Stimulated activated CD4-positive, alpha-beta T cell treated with anti-CD3 and anti-CD28 coated beads, Interleukin-15, amount 100 ng/mL, for 1 hour (primary cell): ENCODE results near the gene TNFRSF14.

ENCODE experiments used
- DNase-seq, 2 donors: peaks; one replicate each; pipeline ENCODE4 v3.0.0-alpha.2; 2020; ENCODE audit warnings: low read depth in 1 of 2, low spot score in 1 of 2

The TNFRSF14 gene

DNA sequence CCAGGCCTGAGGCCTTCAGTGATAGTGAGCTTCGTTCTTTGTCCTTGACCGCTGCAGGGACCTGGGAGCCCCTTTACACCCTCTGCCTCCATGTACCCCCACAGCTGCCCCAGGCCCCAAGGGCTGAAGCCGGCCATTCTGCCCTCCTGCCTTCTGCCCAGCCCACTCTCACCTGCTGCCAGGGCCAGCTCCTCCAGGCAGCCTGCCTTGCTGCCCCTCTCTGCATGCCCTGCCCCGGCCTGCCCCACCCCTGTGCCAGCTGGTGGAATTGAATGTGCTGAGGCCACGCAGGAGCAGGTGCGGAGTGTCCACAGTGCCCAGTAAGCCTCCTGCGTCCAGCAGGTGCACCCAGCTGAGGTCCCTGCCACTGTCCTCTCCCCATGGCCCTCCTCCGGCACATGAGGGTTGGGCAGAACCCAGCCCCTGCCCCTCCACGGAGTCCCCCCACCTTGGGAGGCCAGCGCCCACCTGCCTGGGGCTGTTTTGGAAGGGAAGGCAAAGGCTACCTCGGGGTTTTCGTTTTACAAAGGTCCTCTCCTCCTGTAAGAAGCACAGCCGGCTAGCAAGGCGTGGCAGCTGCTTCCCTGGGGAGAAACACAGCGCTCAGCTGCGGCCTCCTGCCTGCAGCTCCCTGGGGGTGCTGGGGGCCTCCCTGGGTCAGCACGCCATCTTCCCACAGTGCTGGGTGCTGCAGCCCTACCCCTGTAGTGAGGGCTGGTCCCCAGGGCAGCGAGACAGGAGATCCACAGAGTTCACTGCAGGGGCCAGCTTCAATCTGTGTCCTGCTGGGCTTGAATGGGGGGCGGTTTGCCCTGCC, 55.7 kb downstream of the TNFRSF14 start:
- DNase-seq: no peak

DNA sequence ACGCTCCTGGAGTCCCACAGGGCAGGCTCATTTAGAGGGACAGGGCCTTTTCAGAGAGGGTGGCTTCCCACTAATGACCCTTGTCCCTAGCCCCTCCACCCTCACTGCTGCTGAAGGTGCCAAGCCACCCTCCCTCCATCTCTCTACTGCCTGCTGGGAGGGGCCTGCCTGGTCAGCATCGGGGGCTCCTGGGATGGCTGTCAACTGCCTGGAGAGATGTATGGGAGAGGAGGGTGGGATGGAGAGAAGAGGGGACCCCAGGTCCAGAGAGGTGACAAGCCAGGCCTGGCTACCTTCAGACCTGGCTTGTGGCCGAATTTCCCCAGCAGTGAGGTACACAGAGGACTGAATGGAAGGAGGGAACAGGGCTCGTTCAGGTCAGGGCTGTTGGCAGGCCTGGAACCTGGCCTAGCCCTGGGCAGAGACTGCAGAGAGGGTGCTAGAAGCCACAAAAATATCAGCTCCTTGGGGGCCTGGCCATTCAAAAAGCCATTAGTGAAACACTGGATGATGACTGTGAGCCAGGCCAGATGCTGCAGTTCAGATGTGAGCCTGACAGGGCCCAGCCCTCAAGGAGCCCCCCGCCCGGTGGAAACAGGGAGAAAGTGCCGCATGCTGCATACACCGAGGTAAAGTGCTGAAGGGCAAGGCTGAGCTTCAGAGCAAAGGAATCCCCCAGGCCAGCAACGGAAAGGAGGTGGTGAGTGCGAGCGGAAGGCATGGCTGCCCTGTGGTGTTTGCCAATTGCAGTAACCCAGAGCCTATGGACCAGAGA, 56.6 kb downstream of the TNFRSF14 start:
- DNase-seq: no peak
